ENCODE results near the gene ANKRD12.

The ANKRD12 gene

GRCh38 chr18:9221040-9221439, 84.5 kb downstream of the ANKRD12 start:
- no peak for DNase-seq (ENCODE audit: low read depth, low spot score)
- Histone ChIP-seq H3K4me3 (no peak overlapping the region), H3K27ac (no peak overlapping the region), H3K9ac (ENCODE audit: insufficient read length) (no peak overlapping the region), H3K9me3 (ENCODE audit: low read depth, low read length) (no peaks in the 10 kb centered on the region), H3K36me3 (ENCODE audit: insufficient read depth, low read length) (peaks cover 12% of the 10 kb centered on the region; the same call in 1 of the 2 replicates)
- TF ChIP-seq POLR2AphosphoS5 (IDR thresholded peaks at IDR 0.05; ENCODE audit: borderline replicate concordance, low read depth, low read length) (no peak), FOXP2 (optimal IDR thresholded peaks at IDR 0.05; ENCODE audit: control extremely low read depth, extremely low read length, insufficient read depth) (no peak), EZH2 (IDR thresholded peaks at IDR 0.05) (no peak)

- DNase-seq (ENCODE audit: low read depth, low spot score) = no peak
- Histone ChIP-seq H3K9me3 (ENCODE audit: low read depth, low read length) (no peaks in the 10 kb centered on the region), H3K9ac (ENCODE audit: insufficient read length) (no peak overlapping the region), H3K27ac (no peak overlapping the region), H3K4me3 (no peak overlapping the region), H3K36me3 (ENCODE audit: insufficient read depth, low read length) (peaks cover 6% of the 10 kb centered on the region; the same call in 1 of the 2 replicates)
- TF ChIP-seq POLR2AphosphoS5 (IDR thresholded peaks at IDR 0.05; ENCODE audit: borderline replicate concordance, low read depth, low read length) (no peak), EZH2 (IDR thresholded peaks at IDR 0.05) (no peak), FOXP2 (optimal IDR thresholded peaks at IDR 0.05; ENCODE audit: control extremely low read depth, extremely low read length, insufficient read depth) (no peak)
These were observed 85.1 kb downstream of the ANKRD12 start for GRCh38 chr18:9221661-9222060.

- TF ChIP-seq EZH2 (IDR thresholded peaks at IDR 0.05) (no peak), POLR2AphosphoS5 (IDR thresholded peaks at IDR 0.05; ENCODE audit: borderline replicate concordance, low read depth, low read length) (no peak), FOXP2 (optimal IDR thresholded peaks at IDR 0.05; ENCODE audit: control extremely low read depth, extremely low read length, insufficient read depth) (no peak)
- Histone ChIP-seq H3K9ac (ENCODE audit: insufficient read length) (no peak overlapping the region), H3K4me3 (no peak overlapping the region), H3K36me3 (ENCODE audit: insufficient read depth, low read length) (0 out of 2 replicates have a peak, but pooled peaks cover 4% of the 10 kb centered on the region), H3K27ac (no peak overlapping the region), H3K9me3 (ENCODE audit: low read depth, low read length) (no peaks in the 10 kb centered on the region)
- no peak for DNase-seq (ENCODE audit: low read depth, low spot score)
These were observed 86.8 kb downstream of the ANKRD12 start for GRCh38 chr18:9223356-9223755.

- H3K9me3 ChIP-seq (ENCODE audit: low read depth, low read length) = no peaks in the 10 kb centered on the region
- H3K4me3 ChIP-seq = no peak overlapping the region
- peaks cover 9% of the 10 kb centered on the region; the same call in 1 of the 2 replicates for H3K36me3 ChIP-seq (ENCODE audit: insufficient read depth, low read length)
- H3K9ac ChIP-seq (ENCODE audit: insufficient read length) = no peak overlapping the region
- DNase-seq (ENCODE audit: low read depth, low spot score) = no peak
- H3K27ac ChIP-seq = no peak overlapping the region
- no peak for TF ChIP-seq POLR2AphosphoS5 (IDR thresholded peaks at IDR 0.05; ENCODE audit: borderline replicate concordance, low read depth, low read length)
- TF ChIP-seq FOXP2 (optimal IDR thresholded peaks at IDR 0.05; ENCODE audit: control extremely low read depth, extremely low read length, insufficient read depth) = no peak
- TF ChIP-seq EZH2 (IDR thresholded peaks at IDR 0.05) = no peak
These were observed 89.9 kb downstream of the ANKRD12 start for GRCh38 chr18:9226463-9226862.

- H3K27ac ChIP-seq = no peak overlapping the region
These were observed 95.4 kb downstream of the ANKRD12 start for GRCh38 chr18:9231852-9232486.

DNA sequence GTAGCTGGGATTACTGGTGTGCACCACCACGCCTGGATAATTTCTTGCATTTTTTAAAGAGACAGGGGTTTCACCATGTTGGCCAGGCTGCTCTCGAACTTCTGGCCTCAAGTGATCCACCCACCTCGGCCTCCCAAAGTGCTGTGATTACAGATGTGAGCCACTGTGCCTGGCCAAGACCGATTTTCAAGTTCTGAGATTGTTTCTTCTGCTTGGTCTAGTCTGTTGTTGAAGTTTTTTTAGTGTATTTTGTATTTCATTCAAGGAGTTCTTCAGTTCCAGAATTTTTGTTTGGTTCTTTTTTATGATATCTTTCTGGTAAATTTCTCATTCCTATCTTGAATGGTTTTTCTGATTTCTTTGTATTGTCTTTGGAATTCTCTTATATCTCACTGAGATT, 96.4 kb downstream of the ANKRD12 start:
- peaks cover 14% of the 10 kb centered on the region for H3K36me3 ChIP-seq (ENCODE audit: insufficient read depth, low read length)

More at GRCh38 chr18:9231852-9232486, 95.4 kb downstream of the ANKRD12 start:
- peaks cover 14% of the 10 kb centered on the region for H3K36me3 ChIP-seq (ENCODE audit: insufficient read depth, low read length)
- no peak overlapping the region for H3K9ac ChIP-seq (ENCODE audit: insufficient read length)
- H3K4me3 ChIP-seq = no peak overlapping the region
- no peaks in the 10 kb centered on the region for H3K9me3 ChIP-seq (ENCODE audit: low read depth, low read length)
- TF ChIP-seq EZH2 (IDR thresholded peaks at IDR 0.05) (no peak), FOXP2 (optimal IDR thresholded peaks at IDR 0.05; ENCODE audit: control extremely low read depth, extremely low read length, insufficient read depth) (no peak), POLR2AphosphoS5 (IDR thresholded peaks at IDR 0.05; ENCODE audit: borderline replicate concordance, low read depth, low read length) (no peak)
- no peak for DNase-seq (ENCODE audit: low read depth, low spot score)

GRCh38 chr18:9233771-9234440, 97.3 kb downstream of the ANKRD12 start:
- H3K27ac ChIP-seq = no peak overlapping the region
- DNase-seq (ENCODE audit: low read depth, low spot score) = no peak
- TF ChIP-seq POLR2AphosphoS5 (IDR thresholded peaks at IDR 0.05; ENCODE audit: borderline replicate concordance, low read depth, low read length) (no peak), EZH2 (IDR thresholded peaks at IDR 0.05) (no peak), FOXP2 (optimal IDR thresholded peaks at IDR 0.05; ENCODE audit: control extremely low read depth, extremely low read length, insufficient read depth) (no peak)

More for the DNA sequence above, 96.4 kb downstream of the ANKRD12 start:
- Histone ChIP-seq H3K4me3 (no peak overlapping the region), H3K9me3 (ENCODE audit: low read depth, low read length) (no peaks in the 10 kb centered on the region), H3K27ac (no peak overlapping the region), H3K9ac (ENCODE audit: insufficient read length) (no peak overlapping the region)
- no peak for DNase-seq (ENCODE audit: low read depth, low spot score)
- no peak for TF ChIP-seq POLR2AphosphoS5 (IDR thresholded peaks at IDR 0.05; ENCODE audit: borderline replicate concordance, low read depth, low read length)
- TF ChIP-seq FOXP2 (optimal IDR thresholded peaks at IDR 0.05; ENCODE audit: control extremely low read depth, extremely low read length, insufficient read depth) = no peak
- no peak for TF ChIP-seq EZH2 (IDR thresholded peaks at IDR 0.05)

DNA sequence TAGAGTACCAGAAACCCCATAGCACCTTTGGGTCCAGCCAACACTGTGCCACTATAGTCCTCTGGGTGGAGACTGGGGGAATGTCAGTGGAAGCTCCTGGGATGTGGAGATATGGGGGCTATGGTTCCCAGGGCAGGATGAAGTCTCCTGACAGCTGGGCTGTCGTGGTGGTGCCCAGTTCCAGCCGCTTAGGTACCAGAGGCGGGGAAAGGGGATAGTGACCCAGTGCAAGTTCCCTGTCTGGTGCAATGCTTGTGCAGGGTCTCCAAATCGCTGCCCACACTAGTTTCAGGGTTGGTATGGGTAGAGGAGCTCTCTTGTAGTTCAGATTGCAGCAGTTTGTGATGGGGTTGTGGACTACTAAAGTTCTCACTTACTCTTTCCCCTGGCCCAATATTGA, 97.9 kb downstream of the ANKRD12 start:
- H3K9me3 ChIP-seq (ENCODE audit: low read depth, low read length) = no peaks in the 10 kb centered on the region
- no peak overlapping the region for H3K4me3 ChIP-seq
- DNase-seq (ENCODE audit: low read depth, low spot score) = no peak
- peaks cover 14% of the 10 kb centered on the region for H3K36me3 ChIP-seq (ENCODE audit: insufficient read depth, low read length)
- no peak overlapping the region for H3K27ac ChIP-seq
- no peak for TF ChIP-seq EZH2 (IDR thresholded peaks at IDR 0.05)
- no peak for TF ChIP-seq POLR2AphosphoS5 (IDR thresholded peaks at IDR 0.05; ENCODE audit: borderline replicate concordance, low read depth, low read length)
- TF ChIP-seq FOXP2 (optimal IDR thresholded peaks at IDR 0.05; ENCODE audit: control extremely low read depth, extremely low read length, insufficient read depth) = no peak
- H3K9ac ChIP-seq (ENCODE audit: insufficient read length) = no peak overlapping the region

More at GRCh38 chr18:9233771-9234440, 97.3 kb downstream of the ANKRD12 start:
- peaks cover 14% of the 10 kb centered on the region for H3K36me3 ChIP-seq (ENCODE audit: insufficient read depth, low read length)
- no peak overlapping the region for H3K9ac ChIP-seq (ENCODE audit: insufficient read length)
- H3K9me3 ChIP-seq (ENCODE audit: low read depth, low read length) = no peaks in the 10 kb centered on the region
- H3K4me3 ChIP-seq = no peak overlapping the region
